Heart left ventricle (tissue), 16 donors: ENCODE results near the gene ZBBX. TPM values are rescaled to one million over a fixed set of nuclear protein-coding genes. Genes with fewer than 3 reads are reported as not detected.

Source experiments
- ATAC-seq, 4 donors: fragments of 200-7000 bp; cut with Tn5 transposase; one replicate each; pipeline ENCODE4 v1.9.1; 2020 to 2022; ENCODE audit warnings: moderate library complexity in 4 of 4, mild to moderate bottlenecking in 3 of 4, moderate number of reproducible peaks in 1 of 4
- DNase-seq, 5 donors: peaks; one replicate each; pipeline ENCODE4 v3.0.0-alpha.2; 2020
- H3K27ac ChIP-seq, 12 donors: fragments of 200-600 bp; sonication (generic) in 4 of 12; one replicate each; pipeline versions ENCODE4 v1.5.0 to v1.8.0; 2016 to 2022; ENCODE audit warnings: mild to moderate bottlenecking in 2 of 12
- H3K27me3 ChIP-seq, 9 donors: fragments of 200-600 bp; sonication (generic) in 2 of 9; one replicate each; pipeline versions ENCODE4 v1.5.1 to v1.8.0; 2016 to 2022; ENCODE audit warnings: mild to moderate bottlenecking in 3 of 9
- H3K36me3 ChIP-seq, 9 donors: fragments of 200-600 bp; sonication (generic) in 2 of 9; one replicate each; pipeline versions ENCODE4 v1.5.0 to v1.8.0; 2018 to 2022; ENCODE audit warnings: mild to moderate bottlenecking in 2 of 9
- H3K4me1 ChIP-seq, 12 donors: fragments of 200-600 bp; sonication (generic) in 4 of 12; one replicate each; pipeline versions ENCODE4 v1.5.0 to v1.8.0; 2016 to 2022; ENCODE audit warnings: mild to moderate bottlenecking in 3 of 12
- H3K4me3 ChIP-seq, 12 donors: fragments of 200-600 bp; sonication (generic) in 4 of 12; one replicate each; pipeline versions ENCODE4 v1.5.0 to v1.8.0; 2017 to 2022; ENCODE audit warnings: mild to moderate bottlenecking in 9 of 12, moderate library complexity in 4 of 12
- H3K9me3 ChIP-seq, 12 donors: fragments of 200-600 bp; sonication (generic) in 4 of 12; one replicate each; pipeline versions ENCODE4 v1.5.0 to v1.8.0; 2016 to 2022; ENCODE audit warnings: mild to moderate bottlenecking in 1 of 12
- POLR2A ChIP-seq, 2 donors: fragments of 450-650 bp; IDR thresholded peaks; one replicate each; pipeline ENCODE4 v1.6.1; 2017; ENCODE audit warnings: antibody characterized with exemption in 2 of 2, mild to moderate bottlenecking in 2 of 2, moderate library complexity in 2 of 2
- WGBS, 4 donors: extraction: QIAGEN DNeasy Blood & Tissue Kit in 2 of 4; methylation state at CpG; one replicate each; pipeline versions ENCODE4 v1.1.5 to v1.1.7; 2013 to 2018; 5-methylcytosine and 5-hydroxymethylcytosine counted together
- intact Hi-C, 10 donors: fragments of 100-400 bp; cut with DNase I; formaldehyde crosslinking; loops; one replicate each; pipeline versions ENCODE4 v1.11.1 to v1.14.2; 2022
- polyA plus RNA-seq, 2 donors: library from polyadenylated mRNA; stranded (reverse); fragments of 200-250 nt; gene quantifications; one replicate each; pipeline ENCODE4 v1.2.3, GENCODE V29; 2013
- total RNA-seq, 9 donors: library from RNA; depleted of rRNA in 2 of 9; stranded (reverse); fragments of >200 nt in 2 of 9; fragmentation: NEBNext Ultra II Directional in 3 of 9; extraction: Animal tissue kit (Norgen Biotek cat#: 25700) in 3 of 9; gene quantifications; one replicate each; pipeline versions ENCODE4 v1.1.0 to v1.2.4, GENCODE V29; 2016 to 2023
- TF ChIP-seq, protein P1 (sequence below), 12 donors: fragments of 200-600 bp; sonication (generic) in 4 of 12; IDR thresholded peaks; one replicate each; pipeline versions ENCODE4 v1.5.0 to v1.8.0; 2018 to 2022; ENCODE audit warnings: antibody characterized with exemption in 12 of 12, mild to moderate bottlenecking in 5 of 12
- donor health status: ischemic (EF 13 %, LVEDD 7.1; RV severe dilation, severe dysfunction).
- donor health status: healthy with polysubstance abuse.
- donor health status: DM: no; HTN: yes; CAD: no.
- donor health status: DM: no; HTN: no; CAD: no.
- donor health status: ischemic (EF 25% LVEDD 6.9; RV normal size, moderate dysfunction).
- donor health status: ischemic (EF 25% LVEDD 5.7; RV mildly dilated, moderate dysfunction).
- donor health status: healthy.
- donor health status: DM: yes; HTN: yes; CAD: no.
- donor health status: ischemic (EF 35%, LVEDD 5.7; RV mildly dilated, moderate dysfunction).
- donor health status: nonischemic (EF 11% LVEDD 7.7; RV severe dilation, severe dysfunction).
- donor health status: DM: yes; HTN: yes; CAD: no.
- donor health status: PGD.
- donor health status: ischemic (EF 29% LVEDD 5.4; RV normal size, mild dysfunction).
- donor health status: nonischemic (EF 23%, LVEDD 6.1; RV moderate dilation, normal function).

ZBBX gene
- total and polyA plus RNA-seq, 11 donors, result 0.42 TPM; not detected in 10

DNA sequence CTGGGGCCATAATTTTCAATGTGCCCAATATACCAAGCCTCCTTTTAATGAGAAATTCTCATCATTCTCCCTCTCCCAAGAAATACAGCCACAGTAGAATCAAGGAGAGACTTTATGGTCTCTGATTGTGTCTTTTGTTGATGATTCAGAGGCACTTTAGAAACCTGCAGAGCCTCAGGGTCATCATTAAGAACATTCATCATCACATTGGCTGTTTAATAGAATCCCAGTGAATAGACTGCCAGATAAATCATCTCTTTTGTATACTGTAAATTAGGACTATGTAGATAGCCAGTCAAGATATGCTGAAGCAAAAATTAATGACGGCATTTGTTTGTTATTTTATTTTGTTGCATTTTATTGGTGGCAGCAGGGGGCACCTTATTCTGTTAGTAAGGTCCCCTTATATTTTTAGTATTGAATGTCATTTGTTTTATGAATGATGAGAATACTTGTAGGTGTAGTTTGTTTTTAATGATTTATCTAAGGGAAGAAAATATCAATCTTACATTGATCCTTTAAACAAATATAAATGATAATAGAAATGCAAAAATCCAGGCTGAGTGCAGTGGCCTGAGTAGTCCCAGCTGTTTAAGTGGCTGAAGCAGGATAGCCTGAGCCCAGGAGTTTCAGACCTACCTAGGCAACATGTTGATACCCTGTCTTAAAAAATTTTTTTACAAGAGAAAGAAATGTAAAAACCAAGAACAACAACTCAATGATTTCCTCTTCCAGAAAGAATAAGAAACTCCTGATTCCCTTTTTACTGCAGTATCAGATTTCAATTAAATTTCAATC, 138.8 kb downstream of the ZBBX start:
- no peaks in the 10 kb centered on the region for H3K27me3 ChIP-seq
- intact Hi-C loops, result no loop called here
- H3K9me3 ChIP-seq, result no peaks in the 10 kb centered on the region
- H3K4me1 ChIP-seq, result no peaks in the 10 kb centered on the region
- TF ChIP-seq, protein P1, sequence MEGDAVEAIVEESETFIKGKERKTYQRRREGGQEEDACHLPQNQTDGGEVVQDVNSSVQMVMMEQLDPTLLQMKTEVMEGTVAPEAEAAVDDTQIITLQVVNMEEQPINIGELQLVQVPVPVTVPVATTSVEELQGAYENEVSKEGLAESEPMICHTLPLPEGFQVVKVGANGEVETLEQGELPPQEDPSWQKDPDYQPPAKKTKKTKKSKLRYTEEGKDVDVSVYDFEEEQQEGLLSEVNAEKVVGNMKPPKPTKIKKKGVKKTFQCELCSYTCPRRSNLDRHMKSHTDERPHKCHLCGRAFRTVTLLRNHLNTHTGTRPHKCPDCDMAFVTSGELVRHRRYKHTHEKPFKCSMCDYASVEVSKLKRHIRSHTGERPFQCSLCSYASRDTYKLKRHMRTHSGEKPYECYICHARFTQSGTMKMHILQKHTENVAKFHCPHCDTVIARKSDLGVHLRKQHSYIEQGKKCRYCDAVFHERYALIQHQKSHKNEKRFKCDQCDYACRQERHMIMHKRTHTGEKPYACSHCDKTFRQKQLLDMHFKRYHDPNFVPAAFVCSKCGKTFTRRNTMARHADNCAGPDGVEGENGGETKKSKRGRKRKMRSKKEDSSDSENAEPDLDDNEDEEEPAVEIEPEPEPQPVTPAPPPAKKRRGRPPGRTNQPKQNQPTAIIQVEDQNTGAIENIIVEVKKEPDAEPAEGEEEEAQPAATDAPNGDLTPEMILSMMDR (IDR thresholded peaks at IDR 0.05), result no peak
- no peak for TF ChIP-seq POLR2A (IDR thresholded peaks at IDR 0.05)
- DNase-seq (no peak), ATAC-seq (no peak)
- H3K27ac ChIP-seq, result no peak overlapping the region
- no peaks in the 10 kb centered on the region for H3K36me3 ChIP-seq
- no peak overlapping the region for H3K4me3 ChIP-seq
- 74 to 91% (median 89%) methylated on average over 1 of the region's 1 CpG for WGBS, 4 donors

DNA sequence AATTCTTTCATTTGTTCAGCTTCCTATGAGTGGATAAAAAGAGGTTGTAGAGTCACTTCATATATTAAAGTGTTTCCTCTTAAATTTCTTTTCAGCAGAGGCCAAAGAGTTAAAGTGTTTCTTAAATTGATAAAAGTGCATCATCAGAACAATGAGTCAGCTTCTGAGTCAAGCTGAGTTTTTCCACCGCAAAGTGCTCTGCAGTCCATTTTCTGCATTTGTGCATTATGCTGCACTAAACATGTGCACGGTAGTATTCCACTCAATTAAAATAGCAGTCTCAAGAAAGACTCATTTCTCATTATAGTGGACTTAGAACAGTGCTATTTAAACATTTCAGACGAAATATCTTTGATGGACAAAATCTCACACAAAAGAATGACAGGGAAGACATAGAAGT, 152.0 kb downstream of the ZBBX start:
- Histone ChIP-seq H3K9me3 (no peaks in the 10 kb centered on the region), H3K4me1 (peaks cover 0 to 3% (median 0%) of the 10 kb centered on the region in 12 donors), H3K4me3 (no peak overlapping the region), H3K27ac (no peak overlapping the region), H3K36me3 (no peaks in the 10 kb centered on the region), H3K27me3 (no peaks in the 10 kb centered on the region)
- TF ChIP-seq, protein P1 (IDR thresholded peaks at IDR 0.05), result no peak
- no peak for TF ChIP-seq POLR2A (IDR thresholded peaks at IDR 0.05)
- WGBS, 4 donors, result 22 to 66% (median 29%) methylated on average over 3 of the region's 3 CpGs
- intact Hi-C loops, result no loop called here
- DNase-seq (no peak), ATAC-seq (no peak)

DNA sequence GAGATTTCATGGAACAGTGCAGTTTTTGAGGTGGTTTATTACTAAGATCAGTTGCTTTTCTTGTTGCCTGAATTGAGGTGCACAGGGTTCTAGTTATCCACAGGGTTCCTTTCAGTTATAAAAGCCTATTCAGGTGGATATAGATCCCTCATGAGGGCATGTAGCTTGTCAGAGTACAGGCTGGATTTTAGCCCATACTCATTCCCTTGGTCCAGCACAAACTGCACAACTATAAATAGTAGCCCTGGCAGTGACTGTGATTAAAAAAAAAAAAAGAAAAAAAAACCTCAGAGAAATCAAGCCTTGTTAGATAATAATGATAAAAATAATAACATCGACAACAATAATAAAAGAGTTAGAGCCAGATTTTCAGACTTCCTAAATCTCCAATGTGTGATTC, 154.3 kb downstream of the ZBBX start:
- 44 to 68% (median 58%) methylated on average over 1 of the region's 1 CpG for WGBS, 4 donors
- intact Hi-C loops, result no loop called here
- Histone ChIP-seq H3K27me3 (no peaks in the 10 kb centered on the region), H3K27ac (no peak overlapping the region), H3K36me3 (no peaks in the 10 kb centered on the region), H3K9me3 (no peaks in the 10 kb centered on the region), H3K4me1 (peaks cover 0 to 3% (median 0%) of the 10 kb centered on the region in 12 donors), H3K4me3 (no peak overlapping the region)
- DNase-seq, result no peak
- ATAC-seq, result peak; percentile 61 to 80 (median 72)
- TF ChIP-seq POLR2A (IDR thresholded peaks at IDR 0.05), result no peak
- TF ChIP-seq, protein P1 (IDR thresholded peaks at IDR 0.05), result no peak

DNA sequence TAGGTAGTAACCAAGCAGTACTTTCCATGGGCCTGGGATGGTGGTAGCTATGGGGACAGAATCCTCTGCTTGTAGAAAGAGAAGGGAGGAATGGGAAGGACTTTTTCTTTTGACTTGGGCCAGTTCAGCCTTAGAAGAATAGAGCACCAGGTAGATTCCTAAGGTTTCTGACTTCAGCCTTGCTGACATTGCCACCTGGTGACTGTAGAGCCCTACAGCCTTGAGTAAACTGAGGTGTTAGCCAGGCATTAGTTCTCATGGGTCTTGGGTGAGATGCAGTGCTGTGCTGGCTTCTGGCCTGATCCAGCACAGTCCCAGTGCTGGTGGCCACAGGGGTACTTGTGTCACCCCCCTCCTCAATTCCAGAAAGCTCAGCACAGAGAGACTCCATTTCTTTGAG, 171.1 kb downstream of the ZBBX start:
- H3K27ac ChIP-seq, result no peak overlapping the region
- H3K9me3 ChIP-seq, result peaks cover 0 to 10% (median 0%) of the 10 kb centered on the region in 12 donors
- H3K4me3 ChIP-seq, result no peak overlapping the region
- no peaks in the 10 kb centered on the region for H3K36me3 ChIP-seq
- intact Hi-C loops, result no loop called here
- ATAC-seq, result no peak
- no peaks in the 10 kb centered on the region for H3K4me1 ChIP-seq
- TF ChIP-seq POLR2A (IDR thresholded peaks at IDR 0.05), result no peak
- TF ChIP-seq, protein P1 (IDR thresholded peaks at IDR 0.05), result no peak
- no peak for DNase-seq
- no peaks in the 10 kb centered on the region for H3K27me3 ChIP-seq
